Spinal cord (tissue), 4 donors: Measurements from ENCODE around the gene CETN1. TPM values are rescaled to one million over a fixed set of nuclear protein-coding genes. Genes with fewer than 3 reads are reported as not detected.

Experiments
- polyA plus RNA-seq, 2 donors: library from polyadenylated mRNA; unstranded; fragments of 120-200 nt; gene quantifications; one replicate each; pipeline ENCODE4 v1.2.1, GENCODE V29; 2013; ENCODE audit not compliant: insufficient read length in 2 of 2
- total RNA-seq, 2 donors: library from RNA; depleted of rRNA in 1 of 2; stranded (reverse); fragments of 120-200 nt in 1 of 2; fragments of >200 nt in 1 of 2; gene quantifications; one replicate each; pipeline versions ENCODE4 v1.2.3 to v1.2.4, GENCODE V29; 2013 to 2014

The CETN1 gene
- total and polyA plus RNA-seq, 4 donors: not detected

Other genes starting within 250 kb of the CETN1 start
- gene COLEC12, start 79.7 kb upstream of the CETN1 start, total RNA-seq: 100 to 1,000 TPM in 1 of 2 donors, 10 to 100 TPM in 1; 59.8 to 282 TPM
- 10 to 100 TPM; 19.2 to 55.0 TPM for gene COLEC12, start 79.7 kb upstream of the CETN1 start, polyA plus RNA-seq
- 10 to 100 TPM in 1 of 2 donors, 1 to 10 TPM in 1; 3.8 to 12.5 TPM for gene CLUL1, start 16.6 kb downstream of the CETN1 start, total RNA-seq
- gene CLUL1, start 16.6 kb downstream of the CETN1 start, polyA plus RNA-seq: 10 to 100 TPM; 16.0 to 16.8 TPM
- gene TYMS, start 77.3 kb downstream of the CETN1 start, total RNA-seq: 10 to 100 TPM; 22.1 to 23.4 TPM
- gene TYMS, start 77.3 kb downstream of the CETN1 start, polyA plus RNA-seq: 10 to 100 TPM; 62.8 to 70.3 TPM
- gene ENOSF1, start 132.2 kb downstream of the CETN1 start, total RNA-seq: 10 to 100 TPM; 24.8 to 48.3 TPM
- gene ENOSF1, start 132.2 kb downstream of the CETN1 start, polyA plus RNA-seq: 10 to 100 TPM; 42.0 to 63.6 TPM
- gene YES1, start 231.9 kb downstream of the CETN1 start, total RNA-seq: 10 to 100 TPM; 54.0 to 63.3 TPM
- gene YES1, start 231.9 kb downstream of the CETN1 start, polyA plus RNA-seq: 10 to 100 TPM; 41.7 to 66.6 TPM